ENCODE measurements around the gene JMJD7.

Gene JMJD7

GRCh38 chr15:41780266-41780665 is 47.6 kb upstream of the JMJD7 start:
- Histone ChIP-seq H2AFZ (ENCODE audit: low read length) (no peak overlapping the region), H3K9ac (ENCODE audit: low read depth, low read length, poor library complexity, severe bottlenecking) (peak overlapping the region; percentile 71), H3F3A (ENCODE audit: low read depth) (no peaks in the 10 kb centered on the region), H3K9me2 (replicated peaks; ENCODE audit: low read depth, low read length) (no peaks in the 10 kb centered on the region), H3K79me2 (ENCODE audit: insufficient read depth, low read length) (peaks cover 80% of the 10 kb centered on the region), H3K36me3 (ENCODE audit: insufficient read depth, low read length) (no peaks in the 10 kb centered on the region), H3K4me3 (ENCODE audit: low read length, poor library complexity, severe bottlenecking) (peak overlapping the region; percentile 54), H3K27me3 (ENCODE audit: insufficient read depth, low read length, poor library complexity, severe bottlenecking) (no peaks in the 10 kb centered on the region), H3K4me2 (ENCODE audit: low read depth, low read length, poor library complexity, severe bottlenecking) (peak overlapping the region; percentile 91), H3K4me1 (ENCODE audit: insufficient read depth, low read length, poor library complexity, severe bottlenecking) (peaks cover 84% of the 10 kb centered on the region), H4K20me1 (ENCODE audit: insufficient read depth, low read length, poor library complexity, severe bottlenecking) (no peaks in the 10 kb centered on the region), H3K9me3 (ENCODE audit: insufficient read depth, low read depth, low read length) (no peaks in the 10 kb centered on the region)
- TF ChIP-seq CTCF (conservative IDR thresholded peaks at IDR 0.05; ENCODE audit: low read length), result no peak
- TF ChIP-seq EZH2phosphoT487 (IDR thresholded peaks at IDR 0.05; ENCODE audit: borderline replicate concordance), result no peak

GRCh38 chr15:41780727-41781126 is 47.2 kb upstream of the JMJD7 start:
- H3K4me2 ChIP-seq (ENCODE audit: low read depth, low read length, poor library complexity, severe bottlenecking), result peak overlapping the region; percentile 91
- no peak for TF ChIP-seq CTCF (conservative IDR thresholded peaks at IDR 0.05; ENCODE audit: low read length)
- no peak for TF ChIP-seq EZH2phosphoT487 (IDR thresholded peaks at IDR 0.05; ENCODE audit: borderline replicate concordance)
- no peaks in the 10 kb centered on the region for H3K9me3 ChIP-seq (ENCODE audit: insufficient read depth, low read depth, low read length)
- H3K4me3 ChIP-seq (ENCODE audit: low read length, poor library complexity, severe bottlenecking), result peak overlapping the region; percentile 54
- H2AFZ ChIP-seq (ENCODE audit: low read length), result no peak overlapping the region
- peaks cover 80% of the 10 kb centered on the region for H3K79me2 ChIP-seq (ENCODE audit: insufficient read depth, low read length)
- H3F3A ChIP-seq (ENCODE audit: low read depth), result no peaks in the 10 kb centered on the region
- H4K20me1 ChIP-seq (ENCODE audit: insufficient read depth, low read length, poor library complexity, severe bottlenecking), result no peaks in the 10 kb centered on the region
- peaks cover 81% of the 10 kb centered on the region for H3K4me1 ChIP-seq (ENCODE audit: insufficient read depth, low read length, poor library complexity, severe bottlenecking)
- H3K27me3 ChIP-seq (ENCODE audit: insufficient read depth, low read length, poor library complexity, severe bottlenecking), result no peaks in the 10 kb centered on the region
- no peaks in the 10 kb centered on the region for H3K9me2 ChIP-seq (replicated peaks; ENCODE audit: low read depth, low read length)
- no peaks in the 10 kb centered on the region for H3K36me3 ChIP-seq (ENCODE audit: insufficient read depth, low read length)
- H3K9ac ChIP-seq (ENCODE audit: low read depth, low read length, poor library complexity, severe bottlenecking), result peak overlapping the region; percentile 71

- peak overlapping the region; percentile 71 for H3K9ac ChIP-seq (ENCODE audit: low read depth, low read length, poor library complexity, severe bottlenecking)
- H3K4me3 ChIP-seq (ENCODE audit: low read length, poor library complexity, severe bottlenecking), result peak overlapping the region; percentile 56
- TF ChIP-seq EZH2phosphoT487 (IDR thresholded peaks at IDR 0.05; ENCODE audit: borderline replicate concordance) (no peak), CTCF (conservative IDR thresholded peaks at IDR 0.05; ENCODE audit: low read length) (no peak)
These were observed 45.3 kb upstream of the JMJD7 start for GRCh38 chr15:41782371-41783282.

More at GRCh38 chr15:41782371-41783282, 45.3 kb upstream of the JMJD7 start:
- no peaks in the 10 kb centered on the region for H4K20me1 ChIP-seq (ENCODE audit: insufficient read depth, low read length, poor library complexity, severe bottlenecking)
- no peaks in the 10 kb centered on the region for H3K9me3 ChIP-seq (ENCODE audit: insufficient read depth, low read depth, low read length)
- peaks cover 74% of the 10 kb centered on the region for H3K79me2 ChIP-seq (ENCODE audit: insufficient read depth, low read length)
- no peaks in the 10 kb centered on the region for H3F3A ChIP-seq (ENCODE audit: low read depth)
- H3K9me2 ChIP-seq (replicated peaks; ENCODE audit: low read depth, low read length), result no peaks in the 10 kb centered on the region
- H3K4me1 ChIP-seq (ENCODE audit: insufficient read depth, low read length, poor library complexity, severe bottlenecking), result peaks cover 62% of the 10 kb centered on the region
- H3K4me2 ChIP-seq (ENCODE audit: low read depth, low read length, poor library complexity, severe bottlenecking), result peak overlapping the region; percentile 74
- H2AFZ ChIP-seq (ENCODE audit: low read length), result 0 out of 2 replicates have a peak overlapping the region, but pooled peaks have one; percentile 34
- H3K36me3 ChIP-seq (ENCODE audit: insufficient read depth, low read length), result no peaks in the 10 kb centered on the region
- H3K27me3 ChIP-seq (ENCODE audit: insufficient read depth, low read length, poor library complexity, severe bottlenecking), result no peaks in the 10 kb centered on the region

All from Loucy (cell line).